Body of pancreas (tissue), 4 donors: ENCODE measurements around the gene PKNOX1. TPM values are rescaled to one million over a fixed set of nuclear protein-coding genes. Genes with fewer than 3 reads are reported as not detected.

ENCODE experiments used
- ATAC-seq: fragments of 150-250 bp; one replicate; pipeline ENCODE4 v1.9.1; 2016
- DNase-seq, 4 donors: peaks; one replicate each; pipeline ENCODE4 v3.0.0-alpha.2; 2019
- H3K27ac ChIP-seq, 4 donors: fragments of 200-600 bp; sonication (generic); 1 replicate in 3 of 4; 2 replicates in 1 of 4; pipeline versions ENCODE4 v1.5.1 to v1.6.1; 2016 to 2019; ENCODE audit warnings: mild to moderate bottlenecking in 1 of 4, mixed read lengths in 1 of 4, moderate library complexity in 1 of 4
- H3K27me3 ChIP-seq, 2 donors: fragments of 200-600 bp; sonication (generic); one replicate each; pipeline ENCODE4 v1.6.0; 2016; ENCODE audit warnings: mild to moderate bottlenecking in 1 of 2
- H3K36me3 ChIP-seq, 2 donors: fragments of 200-600 bp; sonication (generic); replicated peaks in 1 of 2; 2 replicates each; pipeline ENCODE4 v1.5.1; 2016; ENCODE audit warnings: low read depth in 2 of 2; ENCODE audit not compliant: insufficient read depth in 1 of 2
- H3K4me1 ChIP-seq: fragments of 200-600 bp; sonication (generic); one replicate; pipeline ENCODE4 v1.6.0; 2016
- H3K4me3 ChIP-seq, 2 donors: fragments of 200-600 bp; sonication (generic); 1 replicate in 1 of 2; 2 replicates in 1 of 2; pipeline ENCODE4 v1.5.1; 2016 to 2019
- H3K9me3 ChIP-seq, 3 donors: fragments of 200-600 bp; sonication (generic); 1 replicate in 2 of 3; 2 replicates in 1 of 3; pipeline ENCODE4 v1.5.1; 2016
- CTCF ChIP-seq, 7 experiments: fragments of 450-650 bp in 4 of 7; fragments of 200-600 bp in 3 of 7; sonication (generic) in 3 of 7; IDR thresholded peaks; one replicate each; pipeline ENCODE4 v1.5.1; 2016 to 2019; ENCODE audit warnings: antibody characterized with exemption in 7 of 7
- POLR2A ChIP-seq, 3 donors: fragments of 450-650 bp; IDR thresholded peaks; one replicate each; pipeline ENCODE4 v1.6.1; 2016; ENCODE audit warnings: antibody characterized with exemption in 3 of 3, mild to moderate bottlenecking in 2 of 3
- WGBS, 2 donors: methylation state at CpG; one replicate each; pipeline ENCODE4 v1.1.5; 2017; 5-methylcytosine and 5-hydroxymethylcytosine counted together
- intact Hi-C: fragments of 100-400 bp; cut with DNase I; formaldehyde crosslinking; loops from one replicate; pipeline ENCODE4 v1.15.1; 2023
- total RNA-seq, 2 donors: library from RNA; depleted of rRNA; stranded (reverse); fragments of >200 nt; gene quantifications; one replicate each; pipeline ENCODE4 v1.1.0, GENCODE V29; 2016

The PKNOX1 gene
- total RNA-seq, 2 donors from 2014 or later: 11.2 to 27.4 TPM

DNA sequence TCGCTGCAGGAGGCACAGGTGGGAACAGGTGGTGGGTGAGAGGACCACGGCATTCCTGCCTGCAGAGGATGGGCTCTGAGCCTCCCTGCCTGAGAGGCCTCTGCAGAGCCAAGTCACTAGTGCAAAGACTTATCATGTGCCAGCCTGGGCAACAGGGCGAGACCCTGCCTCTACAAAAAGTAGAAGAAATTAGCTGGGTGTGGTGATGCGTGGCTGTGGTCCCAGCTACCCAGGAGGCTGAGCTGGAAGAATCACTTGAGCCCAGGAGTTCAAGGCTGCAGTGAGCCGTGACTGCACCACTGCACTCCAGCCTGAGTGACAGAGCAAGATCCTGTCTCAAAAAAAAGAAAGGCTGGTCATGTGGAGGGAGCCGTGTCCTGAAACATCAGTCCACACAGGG, 46.4 kb downstream of the PKNOX1 start:
- H3K27ac ChIP-seq: no peak overlapping the region
- H3K9me3 ChIP-seq: no peaks in the 10 kb centered on the region
- H3K4me1 ChIP-seq: no peaks in the 10 kb centered on the region
- DNase-seq (no peak), ATAC-seq (no peak)
- intact Hi-C loops: no loop called here
- H3K36me3 ChIP-seq: peaks cover 0 to 4% of the 10 kb centered on the region in 2 donors
- no peak for TF ChIP-seq CTCF (IDR thresholded peaks at IDR 0.05)
- no peak overlapping the region for H3K4me3 ChIP-seq
- WGBS, 2 donors: 66 to 86% methylated on average over 2 to 6 of the region's 6 CpGs
- H3K27me3 ChIP-seq: no peaks in the 10 kb centered on the region

DNA sequence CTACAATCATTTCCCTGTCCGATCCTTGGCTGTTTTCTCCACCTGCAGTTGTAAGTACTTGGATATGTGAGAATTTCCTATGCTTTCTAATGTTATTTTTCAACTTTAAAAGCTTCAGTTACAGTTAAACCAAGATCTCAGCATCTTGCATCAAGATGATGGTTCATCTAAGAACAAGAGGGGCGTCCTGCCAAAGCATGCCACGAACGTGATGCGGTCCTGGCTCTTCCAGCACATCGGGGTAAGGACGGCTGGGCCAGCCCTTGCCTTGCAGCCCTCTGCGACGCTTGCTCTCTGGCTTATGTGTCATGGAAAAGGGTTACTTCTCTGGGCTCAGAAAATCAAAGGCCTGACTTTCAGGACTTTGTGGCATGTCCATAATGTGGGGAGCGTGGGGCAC, 46.8 kb downstream of the PKNOX1 start:
- TF ChIP-seq POLR2A (IDR thresholded peaks at IDR 0.05) (no peak), CTCF (IDR thresholded peaks at IDR 0.05) (no peak)
- intact Hi-C loops: no loop called here
- H3K9me3 ChIP-seq: no peaks in the 10 kb centered on the region
- H3K4me1 ChIP-seq: no peaks in the 10 kb centered on the region
- ATAC-seq (no peak), DNase-seq (no peak)
- 86 to 94% methylated on average over 7 to 10 of the region's 10 CpGs for WGBS, 2 donors
- H3K27ac ChIP-seq: no peak overlapping the region
- peaks cover 0 to 4% of the 10 kb centered on the region in 2 donors for H3K36me3 ChIP-seq
- no peak overlapping the region for H3K4me3 ChIP-seq
- no peaks in the 10 kb centered on the region for H3K27me3 ChIP-seq

- WGBS, 2 donors: 87 to 93% methylated on average over 12 to 28 of the region's 28 CpGs
- intact Hi-C loops: no loop called here
- Histone ChIP-seq H3K27ac (no peak overlapping the region), H3K4me1 (no peaks in the 10 kb centered on the region), H3K4me3 (no peak overlapping the region), H3K27me3 (no peaks in the 10 kb centered on the region), H3K9me3 (no peaks in the 10 kb centered on the region), H3K36me3 (no peaks in the 10 kb centered on the region)
- no peak for TF ChIP-seq POLR2A (IDR thresholded peaks at IDR 0.05)
- no peak for TF ChIP-seq CTCF (IDR thresholded peaks at IDR 0.05)
- no peak for ATAC-seq
- DNase-seq: no peak
Measured at GRCh38 chr21:43021756-43022600, 47.6 kb downstream of the PKNOX1 start.

DNA sequence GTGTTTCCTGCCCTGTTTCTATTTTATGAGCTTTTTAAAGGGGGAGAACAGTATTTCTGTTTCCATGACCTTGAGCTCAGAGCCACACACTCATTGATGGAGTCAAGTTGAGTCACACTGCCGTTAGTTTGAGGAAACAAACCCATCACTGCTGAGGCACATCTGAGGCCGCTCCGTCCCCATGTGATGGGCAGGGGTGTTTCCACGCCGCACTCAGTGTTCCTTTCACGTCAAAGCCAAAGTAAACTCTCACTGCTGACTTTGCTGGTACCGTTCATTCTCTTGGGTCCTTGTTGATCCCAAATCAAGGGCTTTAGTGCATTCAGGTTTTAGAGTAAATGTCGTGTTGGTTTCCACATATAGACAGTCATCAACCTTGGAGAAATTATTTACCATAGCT, 48.8 kb downstream of the PKNOX1 start:
- no peak for DNase-seq
- Histone ChIP-seq H3K9me3 (no peaks in the 10 kb centered on the region), H3K4me3 (no peak overlapping the region), H3K4me1 (no peaks in the 10 kb centered on the region), H3K36me3 (no peaks in the 10 kb centered on the region), H3K27me3 (no peaks in the 10 kb centered on the region), H3K27ac (no peak overlapping the region)
- intact Hi-C loops: no loop called here
- TF ChIP-seq CTCF (IDR thresholded peaks at IDR 0.05) (no peak), POLR2A (IDR thresholded peaks at IDR 0.05) (no peak)
- no peak for ATAC-seq
- 86 to 93% methylated on average over 8 of the region's 8 CpGs for WGBS, 2 donors
